Stimulated activated CD8-positive, alpha-beta memory T cell treated with anti-CD3 and anti-CD28 coated beads, Interleukin-4, amount 100 ng/mL, for 1 hour (primary cell): Measurements from ENCODE around the gene NEMP1.
"Not testable (repeated sequence)": the region's sequence is repeated elsewhere in the genome, so short reads cannot be mapped to it uniquely, and the experiment has no call there.

Source experiments
- DNase-seq, 2 donors: peaks; one replicate each; pipeline ENCODE4 v3.0.0-alpha.2; 2020; ENCODE audit warnings: low read depth in 2 of 2, low spot score in 1 of 2

NEMP1 gene

GRCh38 chr12:57091638-57092528 lies 13.3 kb upstream of the NEMP1 start:
- no peak for DNase-seq

DNA sequence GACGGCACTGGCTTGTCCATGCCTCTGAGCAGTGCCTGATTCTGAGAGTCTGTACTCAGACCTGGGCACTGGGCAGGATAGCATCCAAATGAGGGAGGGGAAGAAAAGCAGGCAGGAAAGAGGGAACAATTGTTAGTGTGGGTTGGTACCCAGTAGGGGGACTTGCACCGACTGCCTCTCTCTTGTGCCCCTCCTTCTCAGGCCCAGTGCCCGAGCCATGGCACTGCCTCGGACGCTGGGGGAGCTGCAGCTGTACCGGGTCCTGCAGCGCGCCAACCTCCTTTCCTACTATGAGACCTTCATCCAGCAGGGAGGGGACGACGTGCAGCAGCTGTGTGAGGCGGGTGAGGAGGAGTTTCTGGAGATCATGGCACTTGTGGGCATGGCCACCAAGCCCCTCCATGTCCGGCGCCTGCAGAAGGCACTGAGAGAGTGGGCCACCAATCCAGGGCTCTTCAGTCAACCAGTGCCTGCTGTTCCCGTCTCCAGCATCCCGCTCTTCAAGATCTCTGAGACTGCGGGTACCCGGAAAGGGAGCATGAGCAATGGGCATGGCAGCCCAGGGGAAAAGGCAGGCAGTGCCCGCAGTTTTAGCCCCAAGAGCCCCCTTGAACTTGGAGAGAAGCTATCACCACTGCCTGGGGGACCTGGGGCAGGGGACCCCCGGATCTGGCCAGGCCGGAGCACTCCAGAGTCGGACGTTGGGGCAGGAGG lies 12.5 kb upstream of the NEMP1 start:
- DNase-seq: no peak

DNA sequence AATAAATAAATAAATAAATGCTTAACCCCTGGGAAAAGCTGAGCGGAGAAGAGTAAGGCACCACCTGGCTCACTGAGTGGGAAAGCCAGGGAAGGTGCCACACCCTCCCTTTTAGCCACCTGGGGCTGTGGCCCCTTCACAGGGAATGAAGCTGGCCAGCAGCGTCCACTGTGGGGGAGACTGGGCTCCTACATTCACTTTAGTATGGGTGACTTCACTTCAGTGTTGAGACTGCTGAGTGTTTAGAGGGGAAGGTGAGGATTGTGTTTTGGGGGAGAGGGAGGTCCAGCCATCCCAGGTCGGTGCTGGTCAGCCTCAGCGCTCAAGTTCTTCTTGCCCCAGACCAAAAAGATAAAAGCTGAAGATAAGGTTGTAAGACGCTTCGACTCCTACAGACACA lies 11.9 kb upstream of the NEMP1 start:
- no peak for DNase-seq

- no peak for DNase-seq
Measured at GRCh38 chr12:57089271-57090245, 11.0 kb upstream of the NEMP1 start.

GRCh38 chr12:57088354-57089270 lies 10.0 kb upstream of the NEMP1 start, which contains the start of gene NAB2:
Gene NAB2 (plus strand): TSS chr12:57089114. CDS start chr12:57089272, 158 bp downstream.
- peak; percentile 86 to 91 for DNase-seq

- DNase-seq: peak in 1 of 2 donors; percentile 64
Measured at GRCh38 chr12:57087691-57088353, 9.2 kb upstream of the NEMP1 start.

- DNase-seq: peak; percentile 90 to 91
Measured at GRCh38 chr12:57087010-57087690, 8.6 kb upstream of the NEMP1 start.

DNA sequence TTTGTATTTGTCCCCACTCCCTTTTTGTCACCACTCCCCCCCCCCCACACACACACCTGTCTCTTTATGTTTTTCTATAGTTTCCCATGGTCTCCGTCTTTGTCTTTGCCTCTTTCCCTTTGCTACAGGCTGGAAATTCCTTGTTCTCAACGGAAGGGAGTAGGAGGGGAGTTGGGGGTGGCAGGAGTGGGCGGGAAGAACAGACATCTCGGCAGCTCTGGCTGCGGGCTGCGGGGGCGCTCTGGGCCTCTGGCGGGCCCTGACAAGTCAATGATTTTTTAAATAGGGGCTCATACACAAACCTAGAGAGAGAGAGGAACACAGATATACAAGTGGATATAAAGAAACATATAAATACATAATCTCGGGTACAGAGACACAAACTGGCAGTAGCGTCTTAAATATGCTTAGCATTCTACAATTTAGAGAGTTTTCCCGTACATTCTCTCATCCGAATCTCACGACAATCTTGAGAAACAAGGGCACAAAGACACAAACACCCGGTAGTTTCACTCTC lies 8.0 kb upstream of the NEMP1 start:
- no peak for DNase-seq

DNA sequence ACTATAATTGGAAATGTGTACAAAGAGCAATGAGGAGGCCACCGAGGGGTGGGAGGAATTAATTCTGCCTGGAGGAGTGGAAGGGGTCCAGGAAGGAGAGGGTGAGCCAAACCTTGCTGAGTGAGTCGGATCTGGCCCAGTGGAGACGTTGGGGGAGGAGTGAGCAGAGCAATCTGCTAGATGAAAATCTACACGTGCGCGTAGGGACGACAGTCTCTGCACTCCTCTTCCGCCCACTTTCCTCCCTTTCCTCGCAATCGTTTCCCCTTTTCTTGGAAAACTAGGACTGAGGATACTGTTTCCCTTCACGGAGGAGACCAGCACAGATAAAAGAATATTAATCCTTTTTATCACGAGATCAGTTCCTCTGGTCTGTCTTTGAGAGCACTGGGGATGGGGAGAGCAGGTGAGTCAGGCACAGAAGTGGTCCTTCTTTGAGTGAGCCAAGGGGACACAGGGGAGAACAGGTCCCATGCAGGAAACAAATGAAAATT lies 7.5 kb upstream of the NEMP1 start:
- DNase-seq: no peak

DNA sequence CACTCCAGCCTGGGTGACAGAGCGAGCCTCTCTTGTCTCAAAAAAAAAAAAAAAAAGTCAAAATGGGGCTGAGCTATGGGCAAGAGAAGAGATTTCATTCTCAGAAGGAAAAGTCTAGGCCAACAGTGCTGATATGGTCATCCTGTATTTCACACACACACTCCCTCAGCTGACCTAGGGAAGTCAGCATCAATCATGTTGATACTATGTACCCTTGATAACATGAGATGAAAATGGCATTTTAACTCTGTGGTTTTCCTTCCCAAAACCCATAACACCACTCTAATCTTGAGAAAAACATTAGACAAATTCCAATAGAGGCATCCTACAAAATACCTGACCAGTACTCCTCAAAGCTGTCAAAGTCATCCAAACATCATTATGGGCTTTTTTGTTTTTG lies 2.3 kb upstream of the NEMP1 start:
- DNase-seq: no peak

- DNase-seq: no peak
Measured at GRCh38 chr12:57079821-57080220, 1.2 kb upstream of the NEMP1 start.

- not testable (repeated sequence) for DNase-seq
Measured at GRCh38 chr12:57073566-57074450, 4.8 kb downstream of the NEMP1 start.

DNA sequence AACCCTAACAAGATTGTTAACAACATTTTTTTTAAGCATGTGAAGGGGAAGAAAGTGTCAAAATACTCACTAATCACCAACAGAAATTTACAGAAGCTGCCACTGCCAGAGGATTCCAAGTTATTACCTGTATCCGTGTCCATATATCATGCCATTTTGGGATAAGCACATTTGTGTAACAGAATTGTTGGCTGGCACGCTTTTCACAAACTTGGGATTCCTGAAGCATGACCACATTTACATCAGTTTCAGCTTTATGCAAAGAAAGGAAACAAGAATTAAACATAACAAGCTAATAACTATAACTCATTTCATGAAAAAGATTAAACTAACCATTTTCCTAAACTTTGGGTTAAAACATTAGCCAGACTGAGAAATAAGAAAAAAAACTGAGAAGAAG lies 5.9 kb downstream of the NEMP1 start:
- no peak for DNase-seq

GRCh38 chr12:57069523-57069922 lies 9.1 kb downstream of the NEMP1 start:
- no peak for DNase-seq

DNA sequence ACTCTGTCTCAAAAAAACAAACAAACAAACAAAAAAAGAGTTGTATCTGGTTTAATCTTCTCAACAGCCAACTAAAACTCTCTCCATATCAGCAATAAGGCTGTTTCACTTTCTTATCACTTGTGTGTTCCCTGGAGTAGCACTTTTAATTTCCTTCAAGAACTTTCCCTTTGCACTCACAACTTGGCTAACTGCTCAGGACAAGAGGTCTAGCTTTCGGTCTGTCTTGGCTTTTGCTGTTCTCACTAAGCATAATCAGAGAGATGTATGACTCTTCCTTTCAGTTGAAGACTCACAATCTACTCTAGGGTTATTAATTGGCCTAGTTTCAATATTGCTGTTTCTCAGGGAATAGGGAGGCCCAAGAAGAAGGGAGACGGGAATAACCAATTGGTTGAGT lies 12.3 kb downstream of the NEMP1 start:
- DNase-seq: no peak

DNA sequence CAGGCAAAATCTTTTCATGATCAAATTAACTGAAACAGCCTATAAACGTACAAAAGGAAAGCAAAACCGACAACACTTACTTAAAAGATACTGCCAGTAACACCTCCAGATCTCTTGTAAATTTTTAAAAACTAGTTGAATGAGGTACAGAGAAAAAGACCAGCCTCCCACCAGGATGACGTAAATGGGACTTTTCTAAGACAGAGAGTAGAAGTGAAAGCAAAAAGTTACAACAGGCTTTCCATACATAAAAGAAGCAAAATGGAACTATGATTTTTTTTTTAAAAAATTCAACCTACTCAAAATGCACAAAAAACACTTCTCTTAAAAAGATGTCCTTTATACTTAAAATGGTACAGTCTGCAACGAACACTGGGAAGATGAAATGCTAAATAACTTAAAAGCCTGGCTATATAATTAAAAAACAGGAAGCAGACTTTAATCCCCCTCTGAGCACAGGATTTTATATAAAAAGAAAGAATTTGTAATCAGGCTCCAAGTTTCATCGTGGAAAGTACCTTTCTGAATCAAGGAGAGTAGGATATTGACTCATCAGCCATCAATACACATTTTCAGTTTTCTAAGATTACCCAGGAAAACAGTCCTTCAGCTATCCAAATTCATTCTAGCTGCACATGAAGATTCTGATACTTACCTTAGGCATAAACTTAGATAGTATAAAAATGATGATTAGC lies 14.5 kb downstream of the NEMP1 start:
- DNase-seq: no peak

DNA sequence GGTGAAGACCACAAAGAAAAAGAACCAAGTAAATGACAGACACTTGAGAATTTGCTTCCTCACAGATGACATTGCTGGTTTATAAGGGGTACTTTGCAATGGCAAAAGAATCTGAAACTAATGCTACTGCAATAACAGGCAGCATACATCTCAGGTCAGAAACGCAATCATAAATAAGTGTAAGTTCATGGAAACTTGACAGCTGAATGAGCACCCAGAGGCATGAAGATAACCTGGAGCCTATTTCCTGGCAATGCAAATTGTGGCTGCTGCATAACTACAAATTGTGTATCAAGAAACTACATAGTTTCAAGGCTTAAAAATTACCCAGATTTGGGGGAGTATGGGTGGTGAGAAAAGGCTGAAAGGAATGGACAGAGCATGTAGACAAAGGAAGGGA lies 20.1 kb downstream of the NEMP1 start:
- DNase-seq: no peak
